ENCODE measurements around the gene ASTN2. TPM values are rescaled to one million over a fixed set of nuclear protein-coding genes. Genes with fewer than 3 reads are reported as not detected.

ASTN2 gene
- total and polyA plus RNA-seq, 10 of the 15 experiments (the other 5 are each of a cell fraction or from before 2014, with no cell fraction given): 1.4 to 15.7 (median 7.0) TPM

- TF ChIP-seq FOXK2 (IDR thresholded peaks at IDR 0.05) (no peak), KAT2A (conservative IDR thresholded peaks at IDR 0.05; ENCODE audit: control insufficient read depth, low read depth, low read length) (no peak), TCF3 (IDR thresholded peaks at IDR 0.05; ENCODE audit: borderline replicate concordance, insufficient read depth, low read depth, low read length) (no peak), RBBP5 (conservative IDR thresholded peaks at IDR 0.05) (no peak), BACH1 (IDR thresholded peaks at IDR 0.05; ENCODE audit: borderline replicate concordance) (no peak), IRF5 (IDR thresholded peaks at IDR 0.05; ENCODE audit: borderline replicate concordance) (no peak), EZH2 (IDR thresholded peaks at IDR 0.05; ENCODE audit: borderline replicate concordance, control insufficient read depth, low read depth, low read length) (no peak), SIX5 (IDR thresholded peaks at IDR 0.05; ENCODE audit: low read depth, low read length, severe bottlenecking) (no peak), SRF (IDR thresholded peaks at IDR 0.05; ENCODE audit: low read depth in 2 of 2, low read length in 2 of 2) (no peak), ZNF207 (IDR thresholded peaks at IDR 0.05; ENCODE audit: borderline replicate concordance) (no peak), MTA2 (IDR thresholded peaks at IDR 0.05; ENCODE audit: low read depth) (no peak), MEF2B (IDR thresholded peaks at IDR 0.05; ENCODE audit: partially characterized antibody, poor library complexity, severe bottlenecking) (no peak), GATAD2B (conservative IDR thresholded peaks at IDR 0.05; ENCODE audit: low read depth) (no peak), IKZF2 (IDR thresholded peaks at IDR 0.05) (no peak), NBN (IDR thresholded peaks at IDR 0.05) (no peak), TBL1XR1 (IDR thresholded peaks at IDR 0.05; ENCODE audit: low read depth, low read length) (no peak), EGR1 (IDR thresholded peaks at IDR 0.05; ENCODE audit: borderline replicate concordance in 1 of 2, low read depth in 2 of 2, low read length in 2 of 2) (no peak), LARP7 (IDR thresholded peaks at IDR 0.05) (no peak), PAX5 (IDR thresholded peaks at IDR 0.05; ENCODE audit: borderline replicate concordance, low read depth, low read length) (no peak), ZBTB11 (CRISPR knock-in tag; IDR thresholded peaks at IDR 0.05) (no peak)
- no peak overlapping the region for H3K4me3 ChIP-seq
- no peaks in the 10 kb centered on the region for H4K20me1 ChIP-seq (ENCODE audit: control insufficient read depth, insufficient read depth)
- H3K27ac ChIP-seq (ENCODE audit: control insufficient read depth, insufficient read depth): no peak overlapping the region
- no peak overlapping the region for H3K4me2 ChIP-seq (ENCODE audit: control insufficient read depth, insufficient read depth)
- H3K9me3 ChIP-seq (replicated peaks; ENCODE audit: control insufficient read depth, insufficient read depth, low read length): no peaks in the 10 kb centered on the region
- H3K27me3 ChIP-seq (replicated peaks in 1 of 2; ENCODE audit: control insufficient read depth in 2 of 2, insufficient read depth in 2 of 2, low read length in 1 of 2): no peaks in the 10 kb centered on the region
- FAIRE-seq (no peak), ATAC-seq (peak; percentile 60), DNase-seq (ENCODE audit: low read depth, low spot score) (no peak)
- BruUV-seq (replicated peaks): no TSS peak
- in situ Hi-C loops (cut with MboI): no loop called here
- 50% methylated on average over 2 of the region's 2 CpGs for WGBS (ENCODE audit: insufficient coverage, insufficient replicate concordance, low lambda C conversion rate, missing lambda C conversion rate)
- H3K9ac ChIP-seq (ENCODE audit: control insufficient read depth, insufficient read depth, low read length): no peak overlapping the region
- ChIA-PET SMC1A (ENCODE audit: uncharacterized antibody, unreplicated experiment) (no interaction called here), CTCF (no interaction called here), POLR2A (no interaction called here), RAD21 (ENCODE audit: unreplicated experiment) (no interaction called here)
- H3K4me1 ChIP-seq (ENCODE audit: control insufficient read depth, insufficient read depth, low read length): no peaks in the 10 kb centered on the region
- H3K36me3 ChIP-seq (ENCODE audit: control insufficient read depth in 2 of 2, insufficient read depth in 2 of 2, low read length in 1 of 2): no peaks in the 10 kb centered on the region
- intact Hi-C loops (cut with micrococcal nuclease; ENCODE audit: unreplicated experiment): loop anchor here (2.0 kb wide), 1 partner anchor 69 kb away; no protein-coding TSS in a partner anchor
- H3K79me2 ChIP-seq (ENCODE audit: control insufficient read depth, insufficient read depth, low read length): no peaks in the 10 kb centered on the region
- no peak overlapping the region for H2AFZ ChIP-seq (ENCODE audit: control insufficient read depth, low read depth, low read length)
Observed at GRCh38 chr9:116381350-116381749, 1033.5 kb downstream of the ASTN2 start.
